ENCODE data around the gene BBS12.

DNA sequence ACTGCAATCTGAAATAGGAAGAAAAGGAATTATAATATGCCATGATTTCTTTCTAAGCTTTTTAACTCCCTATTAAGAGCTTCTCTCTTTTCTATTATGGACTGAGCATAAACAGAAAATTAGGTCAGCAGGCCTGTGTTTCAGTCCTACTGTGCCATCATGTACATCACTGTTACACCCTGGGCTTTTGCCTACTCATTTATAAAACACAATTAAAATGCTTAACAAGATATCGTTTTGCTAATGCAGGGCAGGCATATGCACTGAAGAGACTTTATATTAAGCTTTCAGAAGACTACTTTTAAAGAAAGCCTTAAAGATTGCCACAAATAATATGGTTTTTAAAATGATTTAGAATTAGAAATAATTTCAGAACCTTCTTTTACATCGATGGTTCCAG lies 828 bp upstream of the BBS12 start:
- TF ChIP-seq CREB1 (IDR thresholded peaks at IDR 0.05; ENCODE audit: low read depth) (no peak), TAF1 (IDR thresholded peaks at IDR 0.05; ENCODE audit: low read depth) (no peak), YY1 (IDR thresholded peaks at IDR 0.05; ENCODE audit: low read depth) (no peak), TEAD4 (IDR thresholded peaks at IDR 0.05) (no peak), EP300 (IDR thresholded peaks at IDR 0.05; ENCODE audit: borderline replicate concordance) (no peak), EGR1 (IDR thresholded peaks at IDR 0.05) (no peak), CEBPB (IDR thresholded peaks at IDR 0.05) (no peak), RAD21 (IDR thresholded peaks at IDR 0.05; ENCODE audit: low read depth) (no peak), FOXM1 (IDR thresholded peaks at IDR 0.05; ENCODE audit: borderline replicate concordance, low read depth) (no peak), NFIC (IDR thresholded peaks at IDR 0.05) (no peak), TCF12 (IDR thresholded peaks at IDR 0.05; ENCODE audit: low read depth) (no peak)
- TF ChIP-seq, protein P1, sequence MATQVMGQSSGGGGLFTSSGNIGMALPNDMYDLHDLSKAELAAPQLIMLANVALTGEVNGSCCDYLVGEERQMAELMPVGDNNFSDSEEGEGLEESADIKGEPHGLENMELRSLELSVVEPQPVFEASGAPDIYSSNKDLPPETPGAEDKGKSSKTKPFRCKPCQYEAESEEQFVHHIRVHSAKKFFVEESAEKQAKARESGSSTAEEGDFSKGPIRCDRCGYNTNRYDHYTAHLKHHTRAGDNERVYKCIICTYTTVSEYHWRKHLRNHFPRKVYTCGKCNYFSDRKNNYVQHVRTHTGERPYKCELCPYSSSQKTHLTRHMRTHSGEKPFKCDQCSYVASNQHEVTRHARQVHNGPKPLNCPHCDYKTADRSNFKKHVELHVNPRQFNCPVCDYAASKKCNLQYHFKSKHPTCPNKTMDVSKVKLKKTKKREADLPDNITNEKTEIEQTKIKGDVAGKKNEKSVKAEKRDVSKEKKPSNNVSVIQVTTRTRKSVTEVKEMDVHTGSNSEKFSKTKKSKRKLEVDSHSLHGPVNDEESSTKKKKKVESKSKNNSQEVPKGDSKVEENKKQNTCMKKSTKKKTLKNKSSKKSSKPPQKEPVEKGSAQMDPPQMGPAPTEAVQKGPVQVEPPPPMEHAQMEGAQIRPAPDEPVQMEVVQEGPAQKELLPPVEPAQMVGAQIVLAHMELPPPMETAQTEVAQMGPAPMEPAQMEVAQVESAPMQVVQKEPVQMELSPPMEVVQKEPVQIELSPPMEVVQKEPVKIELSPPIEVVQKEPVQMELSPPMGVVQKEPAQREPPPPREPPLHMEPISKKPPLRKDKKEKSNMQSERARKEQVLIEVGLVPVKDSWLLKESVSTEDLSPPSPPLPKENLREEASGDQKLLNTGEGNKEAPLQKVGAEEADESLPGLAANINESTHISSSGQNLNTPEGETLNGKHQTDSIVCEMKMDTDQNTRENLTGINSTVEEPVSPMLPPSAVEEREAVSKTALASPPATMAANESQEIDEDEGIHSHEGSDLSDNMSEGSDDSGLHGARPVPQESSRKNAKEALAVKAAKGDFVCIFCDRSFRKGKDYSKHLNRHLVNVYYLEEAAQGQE (IDR thresholded peaks at IDR 0.05; ENCODE audit: low read depth), result no peak
- TF ChIP-seq, protein P2, sequence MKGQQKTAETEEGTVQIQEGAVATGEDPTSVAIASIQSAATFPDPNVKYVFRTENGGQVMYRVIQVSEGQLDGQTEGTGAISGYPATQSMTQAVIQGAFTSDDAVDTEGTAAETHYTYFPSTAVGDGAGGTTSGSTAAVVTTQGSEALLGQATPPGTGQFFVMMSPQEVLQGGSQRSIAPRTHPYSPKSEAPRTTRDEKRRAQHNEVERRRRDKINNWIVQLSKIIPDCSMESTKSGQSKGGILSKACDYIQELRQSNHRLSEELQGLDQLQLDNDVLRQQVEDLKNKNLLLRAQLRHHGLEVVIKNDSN (IDR thresholded peaks at IDR 0.05), result no peak
- TF ChIP-seq, protein P3, sequence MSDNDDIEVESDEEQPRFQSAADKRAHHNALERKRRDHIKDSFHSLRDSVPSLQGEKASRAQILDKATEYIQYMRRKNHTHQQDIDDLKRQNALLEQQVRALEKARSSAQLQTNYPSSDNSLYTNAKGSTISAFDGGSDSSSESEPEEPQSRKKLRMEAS (IDR thresholded peaks at IDR 0.05), result no peak

Measured in Ishikawa (cell line).